ENCODE data around the gene UCK2.

DNA sequence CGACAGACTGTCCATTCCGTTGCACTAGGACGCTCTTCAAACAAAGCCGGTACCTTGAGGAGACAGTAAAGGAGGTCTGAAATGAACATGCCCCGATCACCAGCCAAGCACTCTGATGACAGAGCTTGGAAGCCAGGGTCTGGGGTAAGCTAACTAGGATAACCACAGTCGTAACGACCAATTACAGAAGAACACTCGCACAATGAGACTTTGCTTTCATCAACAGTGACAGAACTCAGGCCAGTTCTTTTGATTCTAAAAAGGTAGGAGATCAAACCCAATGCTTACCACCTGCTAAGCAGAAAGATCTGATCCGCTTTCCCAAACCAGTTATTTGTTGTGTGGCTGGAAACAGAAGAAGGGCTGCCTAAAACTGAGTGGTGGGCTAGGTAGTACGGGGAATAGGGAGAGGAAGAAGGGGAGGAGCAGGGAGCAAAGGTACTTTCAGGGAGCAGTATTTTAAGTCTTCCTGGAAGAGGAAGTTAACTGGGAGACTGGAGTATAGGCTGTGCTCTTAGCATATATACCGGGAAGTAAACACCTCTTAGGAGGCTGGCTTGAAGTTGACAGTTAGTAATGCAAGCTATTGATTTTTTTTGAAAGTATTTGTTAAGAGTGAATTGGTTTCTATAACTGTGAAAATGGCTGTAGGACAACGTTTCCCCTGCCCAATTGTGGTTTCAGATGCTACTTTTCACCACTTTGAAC, 38.4 kb downstream of the UCK2 start:
- TF ChIP-seq, protein P1, sequence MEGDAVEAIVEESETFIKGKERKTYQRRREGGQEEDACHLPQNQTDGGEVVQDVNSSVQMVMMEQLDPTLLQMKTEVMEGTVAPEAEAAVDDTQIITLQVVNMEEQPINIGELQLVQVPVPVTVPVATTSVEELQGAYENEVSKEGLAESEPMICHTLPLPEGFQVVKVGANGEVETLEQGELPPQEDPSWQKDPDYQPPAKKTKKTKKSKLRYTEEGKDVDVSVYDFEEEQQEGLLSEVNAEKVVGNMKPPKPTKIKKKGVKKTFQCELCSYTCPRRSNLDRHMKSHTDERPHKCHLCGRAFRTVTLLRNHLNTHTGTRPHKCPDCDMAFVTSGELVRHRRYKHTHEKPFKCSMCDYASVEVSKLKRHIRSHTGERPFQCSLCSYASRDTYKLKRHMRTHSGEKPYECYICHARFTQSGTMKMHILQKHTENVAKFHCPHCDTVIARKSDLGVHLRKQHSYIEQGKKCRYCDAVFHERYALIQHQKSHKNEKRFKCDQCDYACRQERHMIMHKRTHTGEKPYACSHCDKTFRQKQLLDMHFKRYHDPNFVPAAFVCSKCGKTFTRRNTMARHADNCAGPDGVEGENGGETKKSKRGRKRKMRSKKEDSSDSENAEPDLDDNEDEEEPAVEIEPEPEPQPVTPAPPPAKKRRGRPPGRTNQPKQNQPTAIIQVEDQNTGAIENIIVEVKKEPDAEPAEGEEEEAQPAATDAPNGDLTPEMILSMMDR (IDR thresholded peaks at IDR 0.05; ENCODE audit: insufficient read depth, low read length): no peak
- TF ChIP-seq GABPA (IDR thresholded peaks at IDR 0.05; ENCODE audit: low read depth): no peak
- TF ChIP-seq, protein P2, sequence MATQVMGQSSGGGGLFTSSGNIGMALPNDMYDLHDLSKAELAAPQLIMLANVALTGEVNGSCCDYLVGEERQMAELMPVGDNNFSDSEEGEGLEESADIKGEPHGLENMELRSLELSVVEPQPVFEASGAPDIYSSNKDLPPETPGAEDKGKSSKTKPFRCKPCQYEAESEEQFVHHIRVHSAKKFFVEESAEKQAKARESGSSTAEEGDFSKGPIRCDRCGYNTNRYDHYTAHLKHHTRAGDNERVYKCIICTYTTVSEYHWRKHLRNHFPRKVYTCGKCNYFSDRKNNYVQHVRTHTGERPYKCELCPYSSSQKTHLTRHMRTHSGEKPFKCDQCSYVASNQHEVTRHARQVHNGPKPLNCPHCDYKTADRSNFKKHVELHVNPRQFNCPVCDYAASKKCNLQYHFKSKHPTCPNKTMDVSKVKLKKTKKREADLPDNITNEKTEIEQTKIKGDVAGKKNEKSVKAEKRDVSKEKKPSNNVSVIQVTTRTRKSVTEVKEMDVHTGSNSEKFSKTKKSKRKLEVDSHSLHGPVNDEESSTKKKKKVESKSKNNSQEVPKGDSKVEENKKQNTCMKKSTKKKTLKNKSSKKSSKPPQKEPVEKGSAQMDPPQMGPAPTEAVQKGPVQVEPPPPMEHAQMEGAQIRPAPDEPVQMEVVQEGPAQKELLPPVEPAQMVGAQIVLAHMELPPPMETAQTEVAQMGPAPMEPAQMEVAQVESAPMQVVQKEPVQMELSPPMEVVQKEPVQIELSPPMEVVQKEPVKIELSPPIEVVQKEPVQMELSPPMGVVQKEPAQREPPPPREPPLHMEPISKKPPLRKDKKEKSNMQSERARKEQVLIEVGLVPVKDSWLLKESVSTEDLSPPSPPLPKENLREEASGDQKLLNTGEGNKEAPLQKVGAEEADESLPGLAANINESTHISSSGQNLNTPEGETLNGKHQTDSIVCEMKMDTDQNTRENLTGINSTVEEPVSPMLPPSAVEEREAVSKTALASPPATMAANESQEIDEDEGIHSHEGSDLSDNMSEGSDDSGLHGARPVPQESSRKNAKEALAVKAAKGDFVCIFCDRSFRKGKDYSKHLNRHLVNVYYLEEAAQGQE (IDR thresholded peaks at IDR 0.05; ENCODE audit: insufficient replicate concordance, low read depth): no peak
- TF ChIP-seq POLR2AphosphoS5 (IDR thresholded peaks at IDR 0.05; ENCODE audit: low read depth): no peak
- no peak for TF ChIP-seq SPI1 (IDR thresholded peaks at IDR 0.05; ENCODE audit: borderline replicate concordance, low read depth)
